Hepatocyte (in vitro differentiated cells): ENCODE data around the gene HSPB9. TPM values are rescaled to one million over a fixed set of nuclear protein-coding genes. Genes with fewer than 3 reads are reported as not detected.

Source experiments
- DNase-seq: peaks from one replicate; pipeline ENCODE4 v3.0.0-alpha.2; 2016; ENCODE audit warnings: low spot score
- H2AFZ ChIP-seq: fragments of 200-600 bp; sonication (generic); 2 replicates; pipeline ENCODE4 v1.6.0; 2016; ENCODE audit warnings: antibody characterized with exemption, mild to moderate bottlenecking
- H3K27ac ChIP-seq: fragments of 200-600 bp; sonication (generic); 2 replicates; pipeline ENCODE4 v1.5.1; 2016; ENCODE audit warnings: mild to moderate bottlenecking
- H3K27me3 ChIP-seq: fragments of 200-600 bp; sonication (generic); 2 replicates; pipeline ENCODE4 v1.6.1; 2016
- H3K36me3 ChIP-seq: fragments of 200-600 bp; sonication (generic); replicated peaks from 2 replicates; pipeline ENCODE4 v1.5.1; 2016; ENCODE audit warnings: low read depth; ENCODE audit not compliant: insufficient read depth
- H3K4me1 ChIP-seq: fragments of 200-600 bp; sonication (generic); 2 replicates; pipeline ENCODE4 v1.5.1; 2016; ENCODE audit warnings: mild to moderate bottlenecking, moderate library complexity; ENCODE audit not compliant: insufficient read depth
- H3K4me2 ChIP-seq: fragments of 200-600 bp; sonication (generic); 2 replicates; pipeline ENCODE4 v1.6.0; 2016
- H3K4me3 ChIP-seq: fragments of 200-600 bp; sonication (generic); 2 replicates; pipeline ENCODE4 v1.5.1; 2016; ENCODE audit warnings: mild to moderate bottlenecking
- H3K79me2 ChIP-seq: fragments of 200-600 bp; sonication (generic); 2 replicates; pipeline ENCODE4 v1.6.0; 2017; ENCODE audit warnings: mild to moderate bottlenecking
- H3K9me2 ChIP-seq: fragments of 200-600 bp; sonication (generic); replicated peaks from 2 replicates; pipeline ENCODE4 v1.6.0; 2017; ENCODE audit warnings: mild to moderate bottlenecking; ENCODE audit not compliant: insufficient read depth
- H3K9me3 ChIP-seq: fragments of 200-600 bp; sonication (generic); 2 replicates; pipeline ENCODE4 v1.5.1; 2016; ENCODE audit warnings: low read depth, mild to moderate bottlenecking
- H4K20me1 ChIP-seq: fragments of 200-600 bp; sonication (generic); 2 replicates; pipeline ENCODE4 v1.6.0; 2016; ENCODE audit warnings: mild to moderate bottlenecking; ENCODE audit not compliant: insufficient read depth, poor library complexity, severe bottlenecking
- EZH2 ChIP-seq: fragments of 200-600 bp; sonication (generic); IDR thresholded peaks from 2 replicates; pipeline ENCODE4 v1.6.1; 2016; ENCODE audit warnings: antibody characterized with exemption, mild to moderate bottlenecking, borderline replicate concordance
- EZH2phosphoT487 ChIP-seq: fragments of 200-600 bp; sonication (generic); IDR thresholded peaks from one replicate; pipeline ENCODE4 v1.6.1; 2018; ENCODE audit warnings: antibody characterized with exemption, mild to moderate bottlenecking, low read depth, moderate library complexity; ENCODE audit not compliant: unreplicated experiment, severe bottlenecking
- WGBS: methylation state at CpG from one replicate; pipeline ENCODE4 v1.1.6; 2016; ENCODE audit warnings: low lambda C conversion rate; ENCODE audit errors: missing lambda C conversion rate; 5-methylcytosine and 5-hydroxymethylcytosine counted together
- polyA plus RNA-seq: library from polyadenylated mRNA; unstranded; fragments of >200 nt; fragmentation: Nextera tagmentation; extraction: Ambion mirVana; gene quantifications from 2 replicates; pipeline ENCODE4 v1.2.1, GENCODE V29; 2016
- total RNA-seq: library from RNA; depleted of rRNA; stranded (reverse); fragments of >200 nt; gene quantifications from 2 replicates; pipeline ENCODE4 v1.2.3, GENCODE V29; 2014
- TF ChIP-seq, protein P1 (sequence below): fragments of 200-600 bp; sonication (generic); IDR thresholded peaks from 2 replicates; pipeline ENCODE4 v1.5.1; 2016; ENCODE audit warnings: antibody characterized with exemption, mild to moderate bottlenecking; ENCODE audit not compliant: poor library complexity

HSPB9 gene
- total RNA-seq, result not detected in 2 replicates
- 0.34 and 0.46 TPM in 2 replicates for polyA plus RNA-seq

DNA sequence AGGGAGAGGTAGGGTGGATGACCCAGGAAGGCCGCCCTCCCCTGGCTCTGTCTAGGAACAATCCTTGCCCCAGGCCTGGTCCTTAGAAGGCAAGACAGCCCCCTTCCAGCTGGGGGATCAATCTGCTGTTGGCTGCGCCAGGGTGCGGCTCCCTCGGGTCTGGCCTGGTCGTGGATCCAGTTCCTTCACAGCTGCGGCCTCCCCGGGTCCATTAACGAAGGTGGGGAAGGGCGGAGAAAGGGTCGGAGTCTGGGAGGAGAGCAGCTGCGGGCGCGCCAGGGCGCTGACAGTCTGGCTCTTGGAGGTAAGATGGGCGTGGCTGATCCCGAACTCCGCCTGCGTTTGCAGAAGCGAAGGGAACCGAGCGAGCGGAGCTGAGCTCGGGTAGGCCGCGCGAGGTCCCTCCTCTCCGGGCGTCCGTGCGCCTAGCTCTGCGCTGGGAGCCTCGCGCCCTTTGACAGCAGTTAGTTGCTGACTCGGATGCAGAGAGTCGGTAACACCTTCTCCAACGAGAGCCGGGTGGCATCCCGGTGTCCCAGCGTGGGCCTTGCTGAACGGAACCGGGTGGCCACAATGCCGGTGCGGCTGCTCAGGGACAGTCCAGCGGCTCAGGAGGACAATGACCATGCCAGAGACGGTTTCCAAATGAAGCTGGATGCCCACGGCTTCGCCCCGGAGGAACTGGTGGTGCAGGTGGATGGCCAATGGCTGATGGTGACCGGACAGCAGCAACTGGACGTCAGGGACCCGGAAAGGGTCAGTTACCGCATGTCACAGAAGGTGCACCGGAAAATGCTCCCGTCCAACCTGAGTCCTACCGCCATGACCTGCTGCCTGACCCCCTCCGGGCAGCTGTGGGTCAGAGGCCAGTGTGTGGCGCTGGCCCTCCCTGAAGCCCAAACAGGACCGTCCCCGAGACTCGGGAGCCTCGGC lies at the start of gene HSPB9:
TSS of gene HSPB9 (plus strand) at position 434 of the 933 bp plus-strand sequence. CDS start at position 481, 47 bp downstream.
- Histone ChIP-seq H3K79me2 (no peaks in the 10 kb centered on the region), H3K27ac (peak within 1 kb of the TSS; percentile 31), H3K4me3 (no peak within 1 kb of the TSS), H3K36me3 (no peaks in the 10 kb centered on the region), H2AFZ (peak within 1 kb of the TSS; percentile 72), H3K9me3 (no peaks in the 10 kb centered on the region), H4K20me1 (no peaks in the 10 kb centered on the region), H3K4me1 (peaks cover 7% of the 10 kb centered on the region), H3K27me3 (no peaks in the 10 kb centered on the region), H3K9me2 (no peaks in the 10 kb centered on the region), H3K4me2 (peak within 1 kb of the TSS; percentile 59)
- WGBS, result 58% methylated on average over 59 of the region's 61 CpGs
- TF ChIP-seq, protein P1, sequence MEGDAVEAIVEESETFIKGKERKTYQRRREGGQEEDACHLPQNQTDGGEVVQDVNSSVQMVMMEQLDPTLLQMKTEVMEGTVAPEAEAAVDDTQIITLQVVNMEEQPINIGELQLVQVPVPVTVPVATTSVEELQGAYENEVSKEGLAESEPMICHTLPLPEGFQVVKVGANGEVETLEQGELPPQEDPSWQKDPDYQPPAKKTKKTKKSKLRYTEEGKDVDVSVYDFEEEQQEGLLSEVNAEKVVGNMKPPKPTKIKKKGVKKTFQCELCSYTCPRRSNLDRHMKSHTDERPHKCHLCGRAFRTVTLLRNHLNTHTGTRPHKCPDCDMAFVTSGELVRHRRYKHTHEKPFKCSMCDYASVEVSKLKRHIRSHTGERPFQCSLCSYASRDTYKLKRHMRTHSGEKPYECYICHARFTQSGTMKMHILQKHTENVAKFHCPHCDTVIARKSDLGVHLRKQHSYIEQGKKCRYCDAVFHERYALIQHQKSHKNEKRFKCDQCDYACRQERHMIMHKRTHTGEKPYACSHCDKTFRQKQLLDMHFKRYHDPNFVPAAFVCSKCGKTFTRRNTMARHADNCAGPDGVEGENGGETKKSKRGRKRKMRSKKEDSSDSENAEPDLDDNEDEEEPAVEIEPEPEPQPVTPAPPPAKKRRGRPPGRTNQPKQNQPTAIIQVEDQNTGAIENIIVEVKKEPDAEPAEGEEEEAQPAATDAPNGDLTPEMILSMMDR, result no peak
- TF ChIP-seq EZH2phosphoT487 (no peak), EZH2 (no peak)
- peak; percentile 77 for DNase-seq

DNA sequence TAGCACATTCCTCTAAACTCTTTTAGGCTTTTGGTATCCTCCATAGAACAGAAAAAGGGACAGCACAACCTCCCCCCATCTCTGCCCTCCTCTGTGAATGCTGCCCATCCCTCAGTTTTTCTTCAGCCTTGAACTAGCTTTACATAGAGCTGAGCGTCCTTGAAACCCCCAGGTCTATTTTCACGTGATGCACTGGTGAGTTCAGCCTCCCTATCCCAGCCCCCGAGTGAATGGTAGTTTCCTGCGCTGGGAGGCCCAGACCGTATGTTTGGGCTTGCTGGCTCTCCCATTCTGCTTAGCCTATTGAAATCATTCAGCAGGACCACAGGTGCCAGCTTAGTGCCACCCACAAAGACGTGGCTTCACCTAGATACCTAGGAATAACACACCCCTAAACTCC lies 46.8 kb upstream of the HSPB9 start:
- Histone ChIP-seq H3K27me3 (peaks cover 27% of the 10 kb centered on the region), H3K4me2 (no peak overlapping the region), H3K36me3 (no peaks in the 10 kb centered on the region), H3K79me2 (no peaks in the 10 kb centered on the region), H3K4me1 (no peaks in the 10 kb centered on the region), H3K9me2 (no peaks in the 10 kb centered on the region), H4K20me1 (no peaks in the 10 kb centered on the region), H3K27ac (no peak overlapping the region), H3K9me3 (no peaks in the 10 kb centered on the region), H2AFZ (no peak overlapping the region), H3K4me3 (no peak overlapping the region)
- WGBS, result 77% methylated on average over 6 of the region's 6 CpGs
- DNase-seq, result no peak
- TF ChIP-seq, protein P1, result no peak
- TF ChIP-seq EZH2phosphoT487 (no peak), EZH2 (no peak)

DNA sequence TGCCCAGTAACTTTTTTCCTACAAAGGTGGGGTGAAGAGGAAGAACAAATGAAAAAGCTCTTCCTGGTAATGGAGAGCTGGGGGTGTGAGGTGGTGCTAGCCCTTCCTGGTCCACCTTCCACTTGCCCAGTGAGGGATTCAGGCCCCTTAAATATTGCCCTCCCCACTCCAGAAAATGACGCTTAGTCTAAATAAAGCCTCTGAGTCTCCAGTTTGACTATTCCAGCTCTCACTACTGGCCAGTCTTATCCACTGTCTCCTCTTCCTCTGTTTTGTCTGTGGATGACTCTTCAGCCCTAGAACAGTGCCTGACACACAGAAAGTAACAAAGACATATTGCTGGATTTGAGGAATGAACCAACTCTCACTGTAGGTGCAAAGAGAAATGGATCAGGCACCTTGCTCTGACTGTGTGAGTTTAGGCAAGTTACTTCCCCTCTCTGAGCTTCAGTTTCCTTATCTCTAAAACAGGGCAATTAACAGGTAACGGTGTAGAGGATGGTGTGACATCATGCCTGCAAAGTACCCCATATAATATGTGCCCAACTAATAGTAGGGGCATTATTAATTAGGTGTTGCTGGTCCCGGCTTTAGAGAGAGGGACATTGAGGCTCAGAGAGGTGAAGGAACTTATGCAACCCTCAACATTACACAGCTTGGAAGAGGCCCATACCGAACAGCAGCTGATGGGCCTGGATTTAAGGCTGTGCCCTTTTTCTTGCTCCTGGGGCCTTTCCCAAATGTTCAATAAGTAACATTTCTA lies 45.6 kb upstream of the HSPB9 start:
- 85% methylated on average over 4 of the region's 4 CpGs for WGBS
- no peak overlapping the region for H3K4me2 ChIP-seq
- DNase-seq, result no peak

More for the DNA sequence above, 45.6 kb upstream of the HSPB9 start:
- Histone ChIP-seq H3K9me3 (no peaks in the 10 kb centered on the region), H3K4me3 (no peak overlapping the region), H3K27ac (no peak overlapping the region), H3K4me1 (no peaks in the 10 kb centered on the region), H4K20me1 (no peaks in the 10 kb centered on the region), H3K27me3 (peaks cover 19% of the 10 kb centered on the region), H3K9me2 (no peaks in the 10 kb centered on the region), H2AFZ (no peak overlapping the region), H3K79me2 (no peaks in the 10 kb centered on the region), H3K36me3 (no peaks in the 10 kb centered on the region)
- TF ChIP-seq, protein P1, result no peak
- TF ChIP-seq EZH2, result no peak
- TF ChIP-seq EZH2phosphoT487, result no peak
